HepG2 (cell line): Measurements from ENCODE around the gene SFTA2. TPM values are rescaled to one million over a fixed set of nuclear protein-coding genes. Genes with fewer than 3 reads are reported as not detected.

Experiments
- BRCA1 ChIP-seq: sonication (generic); formaldehyde crosslinking; IDR thresholded peaks from 2 replicates; pipeline ENCODE4 v1.4.0; 2020; ENCODE audit warnings: missing genetic modification reagents
- CC2D1A ChIP-seq: sonication (generic); formaldehyde crosslinking; IDR thresholded peaks from 2 replicates; pipeline ENCODE4 v1.8.1; 2023; ENCODE audit warnings: mild to moderate bottlenecking, missing genetic modification reagents
- CENPX ChIP-seq: sonication (generic); formaldehyde crosslinking; IDR thresholded peaks from 2 replicates; pipeline ENCODE4 v1.9.0; 2021; ENCODE audit warnings: mild to moderate bottlenecking, missing genetic modification reagents, moderate library complexity
- HDAC6 ChIP-seq: fragments of 200-600 bp; sonication (generic); IDR thresholded peaks from 2 replicates; pipeline ENCODE4 v1.7.0; 2017; ENCODE audit warnings: mild to moderate bottlenecking, antibody characterized with exemption, low read length, low read depth
- IRF2 ChIP-seq: IDR thresholded peaks from 2 replicates; pipeline ENCODE4 v1.6.1; 2018; ENCODE audit warnings: missing genetic modification reagents, missing compliant biosample characterization
- KDM5B ChIP-seq: sonication (generic); formaldehyde crosslinking; IDR thresholded peaks from 2 replicates; pipeline ENCODE4 v1.4.0; 2020; ENCODE audit warnings: missing genetic modification reagents, mild to moderate bottlenecking, borderline replicate concordance
- RBM39 ChIP-seq: fragments of 200-400 bp; formaldehyde crosslinking; IDR thresholded peaks from one replicate; pipeline ENCODE4 v1.6.1; 2018; ENCODE audit warnings: antibody characterized with exemption, mild to moderate bottlenecking, low read depth, low read length; ENCODE audit not compliant: poor library complexity, severe bottlenecking
- RORA ChIP-seq: sonication (generic); formaldehyde crosslinking; IDR thresholded peaks from 2 replicates; pipeline ENCODE4 v1.5.0; 2020; ENCODE audit warnings: mild to moderate bottlenecking, missing genetic modification reagents, moderate library complexity
- SCMH1 ChIP-seq: sonication (generic); formaldehyde crosslinking; IDR thresholded peaks from 2 replicates; pipeline ENCODE4 v1.9.0; 2021; ENCODE audit warnings: missing genetic modification reagents, mild to moderate bottlenecking, borderline replicate concordance
- ZNF331 ChIP-seq: sonication (generic); formaldehyde crosslinking; IDR thresholded peaks from 2 replicates; pipeline ENCODE4 v1.4.0; 2020; ENCODE audit warnings: missing genetic modification reagents
- ZNF530 ChIP-seq: sonication (generic); formaldehyde crosslinking; IDR thresholded peaks from 2 replicates; pipeline ENCODE4 v1.5.0; 2020; ENCODE audit warnings: low read depth, mild to moderate bottlenecking, missing genetic modification reagents
- ZNF572 ChIP-seq: sonication (generic); formaldehyde crosslinking; IDR thresholded peaks from 2 replicates; pipeline ENCODE4 v1.5.1; 2020; ENCODE audit warnings: mild to moderate bottlenecking, missing genetic modification reagents
- ZNF598 ChIP-seq: sonication (generic); formaldehyde crosslinking; IDR thresholded peaks from 2 replicates; pipeline ENCODE4 v1.5.1; 2020; ENCODE audit warnings: mild to moderate bottlenecking, missing genetic modification reagents, borderline replicate concordance
- ZNF747 ChIP-seq: sonication (generic); formaldehyde crosslinking; IDR thresholded peaks from 2 replicates; pipeline ENCODE4 v1.8.1; 2023; ENCODE audit warnings: missing genetic modification reagents, mild to moderate bottlenecking, borderline replicate concordance
- ZNF775 ChIP-seq: sonication (generic); formaldehyde crosslinking; IDR thresholded peaks from 2 replicates; pipeline ENCODE4 v1.4.0; 2020; ENCODE audit warnings: missing genetic modification reagents, mild to moderate bottlenecking, moderate library complexity, borderline replicate concordance
- ZSCAN31 ChIP-seq: sonication (generic); formaldehyde crosslinking; IDR thresholded peaks from 2 replicates; pipeline ENCODE4 v1.5.0; 2020; ENCODE audit warnings: low read depth, mild to moderate bottlenecking, missing genetic modification reagents
- polyA plus RNA-seq, 8 experiments: library from polyadenylated mRNA; depleted of rRNA in 3 of 8; stranded (reverse) in 7 of 8; unstranded in 1 of 8; fragments of >200 nt; fragmentation: Illumina TruSeq in 4 of 8; extraction: Trizol in 4 of 8; gene quantifications; 2 replicates each; pipeline versions ENCODE4 v1.2.1 to v1.2.3, GENCODE V29; 2011 to 2016; ENCODE audit warnings: low read depth in 4 of 8, missing spikeins in 1 of 8, mixed read lengths in 1 of 8; ENCODE audit not compliant: insufficient read depth in 1 of 8
- total RNA-seq, 5 experiments: library from RNA; depleted of rRNA; stranded (reverse); fragments of >200 nt; fragmentation: Illumina TruSeq; extraction: Trizol; gene quantifications; 2 replicates each; pipeline ENCODE4 v1.2.3, GENCODE V29; 2016; ENCODE audit warnings: low read depth in 1 of 5
- TF ChIP-seq, protein P1 (sequence below): sonication (generic); formaldehyde crosslinking; IDR thresholded peaks from 2 replicates; pipeline ENCODE4 v1.9.0; 2021; ENCODE audit warnings: missing genetic modification reagents, borderline replicate concordance
- TF ChIP-seq, protein P2 (sequence below): sonication (generic); formaldehyde crosslinking; conservative IDR thresholded peaks from 2 replicates; pipeline ENCODE4 v1.4.0; 2020; ENCODE audit warnings: missing genetic modification reagents
- TF ChIP-seq, protein P3 (sequence below): fragments of 450-650 bp; IDR thresholded peaks from 2 replicates; pipeline ENCODE4 v1.6.1; 2017; ENCODE audit warnings: mild to moderate bottlenecking
- TF ChIP-seq, protein P4 (sequence below): sonication (generic); formaldehyde crosslinking; IDR thresholded peaks from 2 replicates; pipeline ENCODE4 v1.8.1; 2023; ENCODE audit warnings: missing genetic modification reagents, inconsistent platforms, borderline replicate concordance

The SFTA2 gene
- total and polyA plus RNA-seq, 2 of the 13 experiments (the other 11 are each of a cell fraction or from before 2014, with no cell fraction given): not detected

DNA sequence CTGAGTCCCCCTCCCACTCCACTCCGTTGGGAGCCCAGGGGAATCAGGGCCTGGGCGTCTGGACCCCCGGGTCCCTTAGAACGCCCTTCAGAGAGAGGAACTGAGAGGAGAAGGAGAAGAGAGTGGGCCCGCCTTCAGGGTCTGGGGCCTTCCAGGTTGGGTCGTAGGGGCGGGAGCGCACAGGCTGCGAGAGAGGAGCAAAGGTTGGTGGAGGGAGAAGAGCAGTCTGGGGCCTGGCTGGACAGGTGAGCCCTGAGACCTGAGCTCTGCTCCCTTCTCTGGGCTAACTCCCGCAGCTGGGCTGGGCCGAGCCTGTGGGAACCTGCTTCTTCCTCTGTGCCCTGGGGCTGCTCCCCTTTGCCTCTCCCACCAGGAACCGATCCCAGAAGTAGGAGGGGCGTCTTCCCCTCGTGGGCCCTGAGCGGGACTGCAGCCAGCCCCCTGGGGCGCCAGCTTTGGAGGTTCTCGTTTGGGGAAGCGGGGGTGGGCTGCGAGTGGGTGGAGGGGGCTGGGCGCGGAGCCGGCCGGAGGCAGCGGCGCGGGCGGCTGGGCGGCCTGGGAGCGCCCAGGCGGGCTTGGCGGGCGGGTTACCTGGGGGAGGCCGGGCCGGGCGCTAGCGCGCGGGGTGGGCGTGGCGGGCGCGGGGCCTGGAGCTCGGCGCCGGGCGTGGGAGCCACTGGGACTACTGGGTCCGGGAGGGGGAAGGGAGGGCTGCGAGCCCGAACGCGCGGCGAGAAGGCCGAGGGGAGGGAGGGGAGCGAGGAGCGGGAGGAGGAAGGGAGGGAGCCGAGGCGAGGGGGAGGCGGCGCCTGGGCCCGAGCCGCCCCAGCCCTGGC, 48.1 kb downstream of the SFTA2 start, which contains the start of gene DDR1 (continued):
- TF ChIP-seq, protein P1, sequence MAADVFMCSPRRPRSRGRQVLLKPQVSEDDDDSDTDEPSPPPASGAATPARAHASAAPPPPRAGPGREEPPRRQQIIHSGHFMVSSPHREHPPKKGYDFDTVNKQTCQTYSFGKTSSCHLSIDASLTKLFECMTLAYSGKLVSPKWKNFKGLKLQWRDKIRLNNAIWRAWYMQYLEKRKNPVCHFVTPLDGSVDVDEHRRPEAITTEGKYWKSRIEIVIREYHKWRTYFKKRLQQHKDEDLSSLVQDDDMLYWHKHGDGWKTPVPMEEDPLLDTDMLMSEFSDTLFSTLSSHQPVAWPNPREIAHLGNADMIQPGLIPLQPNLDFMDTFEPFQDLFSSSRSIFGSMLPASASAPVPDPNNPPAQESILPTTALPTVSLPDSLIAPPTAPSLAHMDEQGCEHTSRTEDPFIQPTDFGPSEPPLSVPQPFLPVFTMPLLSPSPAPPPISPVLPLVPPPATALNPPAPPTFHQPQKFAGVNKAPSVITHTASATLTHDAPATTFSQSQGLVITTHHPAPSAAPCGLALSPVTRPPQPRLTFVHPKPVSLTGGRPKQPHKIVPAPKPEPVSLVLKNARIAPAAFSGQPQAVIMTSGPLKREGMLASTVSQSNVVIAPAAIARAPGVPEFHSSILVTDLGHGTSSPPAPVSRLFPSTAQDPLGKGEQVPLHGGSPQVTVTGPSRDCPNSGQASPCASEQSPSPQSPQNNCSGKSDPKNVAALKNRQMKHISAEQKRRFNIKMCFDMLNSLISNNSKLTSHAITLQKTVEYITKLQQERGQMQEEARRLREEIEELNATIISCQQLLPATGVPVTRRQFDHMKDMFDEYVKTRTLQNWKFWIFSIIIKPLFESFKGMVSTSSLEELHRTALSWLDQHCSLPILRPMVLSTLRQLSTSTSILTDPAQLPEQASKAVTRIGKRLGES: no peak
- no peak for TF ChIP-seq CENPX (CRISPR knock-in tag)
- TF ChIP-seq CC2D1A (CRISPR knock-in tag): no peak
- TF ChIP-seq KDM5B: no peak; the same call in 1 of the 2 replicates
- TF ChIP-seq, protein P2, sequence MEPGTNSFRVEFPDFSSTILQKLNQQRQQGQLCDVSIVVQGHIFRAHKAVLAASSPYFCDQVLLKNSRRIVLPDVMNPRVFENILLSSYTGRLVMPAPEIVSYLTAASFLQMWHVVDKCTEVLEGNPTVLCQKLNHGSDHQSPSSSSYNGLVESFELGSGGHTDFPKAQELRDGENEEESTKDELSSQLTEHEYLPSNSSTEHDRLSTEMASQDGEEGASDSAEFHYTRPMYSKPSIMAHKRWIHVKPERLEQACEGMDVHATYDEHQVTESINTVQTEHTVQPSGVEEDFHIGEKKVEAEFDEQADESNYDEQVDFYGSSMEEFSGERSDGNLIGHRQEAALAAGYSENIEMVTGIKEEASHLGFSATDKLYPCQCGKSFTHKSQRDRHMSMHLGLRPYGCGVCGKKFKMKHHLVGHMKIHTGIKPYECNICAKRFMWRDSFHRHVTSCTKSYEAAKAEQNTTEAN (CRISPR knock-in tag): no peak
- TF ChIP-seq ZSCAN31 (CRISPR knock-in tag): no peak
- TF ChIP-seq BRCA1: no peak
- TF ChIP-seq ZNF572 (CRISPR knock-in tag): no peak
- TF ChIP-seq, protein P3, sequence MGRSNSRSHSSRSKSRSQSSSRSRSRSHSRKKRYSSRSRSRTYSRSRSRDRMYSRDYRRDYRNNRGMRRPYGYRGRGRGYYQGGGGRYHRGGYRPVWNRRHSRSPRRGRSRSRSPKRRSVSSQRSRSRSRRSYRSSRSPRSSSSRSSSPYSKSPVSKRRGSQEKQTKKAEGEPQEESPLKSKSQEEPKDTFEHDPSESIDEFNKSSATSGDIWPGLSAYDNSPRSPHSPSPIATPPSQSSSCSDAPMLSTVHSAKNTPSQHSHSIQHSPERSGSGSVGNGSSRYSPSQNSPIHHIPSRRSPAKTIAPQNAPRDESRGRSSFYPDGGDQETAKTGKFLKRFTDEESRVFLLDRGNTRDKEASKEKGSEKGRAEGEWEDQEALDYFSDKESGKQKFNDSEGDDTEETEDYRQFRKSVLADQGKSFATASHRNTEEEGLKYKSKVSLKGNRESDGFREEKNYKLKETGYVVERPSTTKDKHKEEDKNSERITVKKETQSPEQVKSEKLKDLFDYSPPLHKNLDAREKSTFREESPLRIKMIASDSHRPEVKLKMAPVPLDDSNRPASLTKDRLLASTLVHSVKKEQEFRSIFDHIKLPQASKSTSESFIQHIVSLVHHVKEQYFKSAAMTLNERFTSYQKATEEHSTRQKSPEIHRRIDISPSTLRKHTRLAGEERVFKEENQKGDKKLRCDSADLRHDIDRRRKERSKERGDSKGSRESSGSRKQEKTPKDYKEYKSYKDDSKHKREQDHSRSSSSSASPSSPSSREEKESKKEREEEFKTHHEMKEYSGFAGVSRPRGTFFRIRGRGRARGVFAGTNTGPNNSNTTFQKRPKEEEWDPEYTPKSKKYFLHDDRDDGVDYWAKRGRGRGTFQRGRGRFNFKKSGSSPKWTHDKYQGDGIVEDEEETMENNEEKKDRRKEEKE: no peak
- 0 out of 2 replicates have a peak, but pooled peaks have one; percentile 67 for TF ChIP-seq ZNF747 (CRISPR knock-in tag)
- no peak for TF ChIP-seq SCMH1 (CRISPR knock-in tag)
- no peak for TF ChIP-seq ZNF530 (CRISPR knock-in tag)
- TF ChIP-seq HDAC6: no peak
- no peak for TF ChIP-seq ZNF775
- no peak for TF ChIP-seq ZNF331 (CRISPR knock-in tag)
- no peak for TF ChIP-seq ZNF598 (CRISPR knock-in tag)
- TF ChIP-seq RORA: no peak
- no peak for TF ChIP-seq RBM39
- TF ChIP-seq, protein P4, sequence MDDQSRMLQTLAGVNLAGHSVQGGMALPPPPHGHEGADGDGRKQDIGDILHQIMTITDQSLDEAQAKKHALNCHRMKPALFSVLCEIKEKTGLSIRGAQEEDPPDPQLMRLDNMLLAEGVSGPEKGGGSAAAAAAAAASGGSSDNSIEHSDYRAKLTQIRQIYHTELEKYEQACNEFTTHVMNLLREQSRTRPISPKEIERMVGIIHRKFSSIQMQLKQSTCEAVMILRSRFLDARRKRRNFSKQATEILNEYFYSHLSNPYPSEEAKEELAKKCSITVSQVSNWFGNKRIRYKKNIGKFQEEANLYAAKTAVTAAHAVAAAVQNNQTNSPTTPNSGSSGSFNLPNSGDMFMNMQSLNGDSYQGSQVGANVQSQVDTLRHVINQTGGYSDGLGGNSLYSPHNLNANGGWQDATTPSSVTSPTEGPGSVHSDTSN (CRISPR knock-in tag): no peak
- 0 out of 2 replicates have a peak, but pooled peaks have one; percentile 25 for TF ChIP-seq IRF2 (CRISPR knock-in tag)
